AG09309 (cell line): ENCODE data around the gene PLA2G15.

ENCODE experiments used
- DNase-seq: peaks from one replicate; pipeline ENCODE4 v3.0.0-alpha.2; 2010; ENCODE audit warnings: low read depth
- H3K4me3 ChIP-seq: 2 replicates; pipeline ENCODE4 v1.5.1; 2011; ENCODE audit warnings: mild to moderate bottlenecking, low read depth, low read length, moderate library complexity; ENCODE audit not compliant: control insufficient read depth
- CTCF ChIP-seq: IDR thresholded peaks from 2 replicates; pipeline ENCODE4 v1.5.1; 2011; ENCODE audit warnings: mild to moderate bottlenecking, low read depth, low read length, inconsistent platforms; ENCODE audit not compliant: insufficient read depth, control insufficient read depth; ENCODE audit errors: missing control alignments

PLA2G15 gene

GRCh38 chr16:68292425-68292824 is 47.3 kb downstream of the PLA2G15 start:
- H3K4me3 ChIP-seq, result no peak overlapping the region
- TF ChIP-seq CTCF, result no peak
- DNase-seq, result no peak

GRCh38 chr16:68296291-68296690 is 51.1 kb downstream of the PLA2G15 start:
- TF ChIP-seq CTCF, result no peak
- DNase-seq, result no peak
- H3K4me3 ChIP-seq, result no peak overlapping the region

- no peak for TF ChIP-seq CTCF
- no peak for DNase-seq
- no peak overlapping the region for H3K4me3 ChIP-seq
These were observed 51.5 kb downstream of the PLA2G15 start for GRCh38 chr16:68296693-68297092.

- no peak for DNase-seq
- H3K4me3 ChIP-seq, result no peak overlapping the region
- no peak for TF ChIP-seq CTCF
These were observed 52.7 kb downstream of the PLA2G15 start for GRCh38 chr16:68297908-68298307.

- H3K4me3 ChIP-seq, result no peak overlapping the region
- TF ChIP-seq CTCF, result no peak
- DNase-seq, result no peak
These were observed 53.1 kb downstream of the PLA2G15 start for GRCh38 chr16:68298312-68298711.

- no peak for TF ChIP-seq CTCF
- no peak overlapping the region for H3K4me3 ChIP-seq
- no peak for DNase-seq
These were observed 53.9 kb downstream of the PLA2G15 start for GRCh38 chr16:68298907-68299561.
